SW480 (cell line): Measurements from ENCODE around the gene RTL9.
"Not testable (repeated sequence)": the region's sequence is repeated elsewhere in the genome, so short reads cannot be mapped to it uniquely, and the experiment has no call there.

Experiments
- DNase-seq: peaks from one replicate; pipeline ENCODE4 v3.0.0-alpha.2; 2016; ENCODE audit warnings: low spot score

The RTL9 gene

GRCh38 chrX:110406250-110406649 is 47.6 kb downstream of the RTL9 start:
- not testable (repeated sequence) for DNase-seq

- no peak for DNase-seq
These were observed 48.2 kb downstream of the RTL9 start for GRCh38 chrX:110406822-110407221.

GRCh38 chrX:110407910-110408545 is 49.4 kb downstream of the RTL9 start:
- DNase-seq, result peak; percentile 51
